ENCODE data around the gene SNTB2.
"Not testable (repeated sequence)": the region's sequence is repeated elsewhere in the genome, so short reads cannot be mapped to it uniquely, and the experiment has no call there.

Gene SNTB2

DNA sequence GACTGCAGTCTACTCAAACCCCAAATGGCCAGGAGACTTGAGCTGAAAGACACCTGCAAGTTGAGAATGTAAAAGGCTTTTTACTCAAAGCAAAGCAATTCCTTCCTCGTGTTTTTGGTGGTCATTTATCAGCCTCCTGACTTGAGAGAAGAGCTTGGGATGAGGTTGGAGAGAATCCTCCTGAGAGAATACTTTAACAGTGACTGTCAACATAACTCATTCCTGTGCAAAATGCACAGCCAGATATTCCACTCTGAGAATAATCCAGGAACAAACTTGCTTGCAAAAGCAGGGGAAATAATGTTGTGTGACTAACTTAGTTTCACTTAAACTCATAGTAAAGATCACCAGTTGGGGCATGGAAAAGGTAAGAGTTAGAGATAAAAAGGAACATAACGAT is 53.4 kb downstream of the SNTB2 start:
- Histone ChIP-seq H3K4me1 (ENCODE audit: insufficient read depth, low read length) (no peaks in the 10 kb centered on the region), H3K9ac (ENCODE audit: low read depth, low read length) (no peak overlapping the region), H3K36me3 (ENCODE audit: insufficient read depth, low read depth, low read length) (no peaks in the 10 kb centered on the region), H3K4me3 (ENCODE audit: low read length) (no peak overlapping the region), H3K27me3 (ENCODE audit: insufficient read depth, low read length) (no peaks in the 10 kb centered on the region), H3K27ac (ENCODE audit: low read length) (no peak overlapping the region), H3K9me3 (ENCODE audit: insufficient read depth, low read depth, low read length) (no peaks in the 10 kb centered on the region)

DNA sequence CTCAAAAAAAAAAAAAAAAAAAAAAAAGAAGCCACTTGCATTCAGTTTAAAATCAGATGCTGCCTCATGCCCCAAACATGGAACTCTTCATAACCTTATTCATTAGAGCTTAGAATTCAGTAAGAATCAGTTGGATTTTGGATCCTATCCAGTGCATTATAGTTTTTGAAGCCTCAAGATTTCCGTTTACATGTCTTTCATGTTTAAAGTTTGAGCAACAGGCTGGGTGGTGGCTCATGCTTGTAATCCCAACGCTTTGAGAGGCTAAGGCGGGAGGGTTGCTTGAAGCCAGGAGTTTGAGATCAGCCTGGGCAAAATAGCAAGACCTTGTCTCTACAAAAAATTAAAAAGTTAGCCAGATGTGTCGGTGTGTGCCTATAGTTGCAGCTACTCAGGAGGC is 55.0 kb downstream of the SNTB2 start:
- Histone ChIP-seq H3K4me1 (ENCODE audit: insufficient read depth, low read length) (no peaks in the 10 kb centered on the region), H3K27me3 (ENCODE audit: insufficient read depth, low read length) (no peaks in the 10 kb centered on the region), H3K27ac (ENCODE audit: low read length) (no peak overlapping the region), H3K4me3 (ENCODE audit: low read length) (no peak overlapping the region), H3K9ac (ENCODE audit: low read depth, low read length) (no peak overlapping the region), H3K9me3 (ENCODE audit: insufficient read depth, low read depth, low read length) (no peaks in the 10 kb centered on the region), H3K36me3 (ENCODE audit: insufficient read depth, low read depth, low read length) (peaks cover 6% of the 10 kb centered on the region)

DNA sequence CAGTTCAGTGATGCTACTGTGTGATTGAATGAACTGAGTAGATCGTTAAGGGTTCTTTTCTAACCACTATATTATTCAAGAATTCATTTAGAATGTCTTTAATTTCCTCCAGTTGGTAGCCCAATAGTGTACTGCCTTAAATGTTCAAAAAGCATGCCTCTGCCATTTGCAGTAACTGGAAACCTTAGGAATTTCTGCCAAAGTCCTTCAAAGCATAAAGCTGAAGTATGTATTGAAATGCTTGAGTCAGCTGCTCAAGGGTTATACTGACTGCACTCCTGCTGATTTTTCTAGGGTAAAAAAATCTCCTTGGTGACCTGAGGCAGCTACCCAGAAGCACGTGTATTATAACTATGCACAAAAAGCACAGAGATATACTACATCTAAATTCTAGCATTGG is 56.5 kb downstream of the SNTB2 start:
- Histone ChIP-seq H3K4me1 (ENCODE audit: insufficient read depth, low read length) (no peaks in the 10 kb centered on the region), H3K9me3 (ENCODE audit: insufficient read depth, low read depth, low read length) (no peaks in the 10 kb centered on the region), H3K36me3 (ENCODE audit: insufficient read depth, low read depth, low read length) (peaks cover 16% of the 10 kb centered on the region), H3K27ac (ENCODE audit: low read length) (no peak overlapping the region), H3K27me3 (ENCODE audit: insufficient read depth, low read length) (no peaks in the 10 kb centered on the region), H3K9ac (ENCODE audit: low read depth, low read length) (no peak overlapping the region), H3K4me3 (ENCODE audit: low read length) (no peak overlapping the region)

DNA sequence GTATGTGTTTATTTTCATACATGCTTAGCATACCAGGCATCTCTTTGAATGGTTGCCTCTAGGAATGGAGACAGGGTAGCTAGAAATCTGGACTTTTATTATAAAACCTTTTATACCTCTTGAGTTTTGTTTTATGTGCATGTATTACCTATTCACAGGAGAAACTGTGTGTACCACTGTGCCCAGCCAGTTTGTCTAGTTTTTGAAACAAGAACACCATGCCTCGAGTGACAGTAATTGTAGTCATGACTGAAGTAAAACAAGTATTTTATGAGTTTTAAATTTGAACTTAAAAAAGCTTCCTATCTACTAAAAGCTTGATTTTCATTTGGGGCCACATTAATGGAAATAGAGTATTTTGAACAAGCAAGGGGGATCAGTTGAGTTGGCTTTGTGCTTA is 57.4 kb downstream of the SNTB2 start:
- Histone ChIP-seq H3K36me3 (ENCODE audit: insufficient read depth, low read depth, low read length) (peaks cover 16% of the 10 kb centered on the region), H3K9ac (ENCODE audit: low read depth, low read length) (no peak overlapping the region), H3K4me3 (ENCODE audit: low read length) (no peak overlapping the region), H3K27me3 (ENCODE audit: insufficient read depth, low read length) (no peaks in the 10 kb centered on the region), H3K4me1 (ENCODE audit: insufficient read depth, low read length) (no peaks in the 10 kb centered on the region), H3K27ac (ENCODE audit: low read length) (no peak overlapping the region), H3K9me3 (ENCODE audit: insufficient read depth, low read depth, low read length) (no peaks in the 10 kb centered on the region)

DNA sequence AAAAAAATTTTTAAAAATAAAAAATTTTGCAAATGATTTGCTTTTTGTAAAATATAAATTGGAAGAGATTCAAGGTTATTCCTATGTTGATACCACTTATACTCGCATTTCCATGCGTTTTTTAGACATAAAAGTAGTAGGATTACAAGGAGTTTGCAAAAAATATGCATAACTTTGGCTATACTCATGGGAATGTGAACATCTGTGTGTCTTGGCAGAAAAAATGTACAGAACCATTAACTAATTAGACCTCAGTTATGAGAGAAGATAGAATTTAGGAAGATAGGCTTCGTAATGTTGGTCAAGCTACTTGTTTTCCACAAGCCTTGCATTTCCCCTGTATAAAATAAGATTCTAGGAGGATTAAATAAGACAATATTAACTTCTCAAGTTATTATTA is 63.1 kb downstream of the SNTB2 start:
- Histone ChIP-seq H3K27me3 (ENCODE audit: insufficient read depth, low read length) (no peaks in the 10 kb centered on the region), H3K9ac (ENCODE audit: low read depth, low read length) (no peak overlapping the region), H3K36me3 (ENCODE audit: insufficient read depth, low read depth, low read length) (peaks cover 16% of the 10 kb centered on the region), H3K27ac (ENCODE audit: low read length) (no peak overlapping the region), H3K4me3 (ENCODE audit: low read length) (no peak overlapping the region), H3K9me3 (ENCODE audit: insufficient read depth, low read depth, low read length) (no peaks in the 10 kb centered on the region), H3K4me1 (ENCODE audit: insufficient read depth, low read length) (no peaks in the 10 kb centered on the region)

DNA sequence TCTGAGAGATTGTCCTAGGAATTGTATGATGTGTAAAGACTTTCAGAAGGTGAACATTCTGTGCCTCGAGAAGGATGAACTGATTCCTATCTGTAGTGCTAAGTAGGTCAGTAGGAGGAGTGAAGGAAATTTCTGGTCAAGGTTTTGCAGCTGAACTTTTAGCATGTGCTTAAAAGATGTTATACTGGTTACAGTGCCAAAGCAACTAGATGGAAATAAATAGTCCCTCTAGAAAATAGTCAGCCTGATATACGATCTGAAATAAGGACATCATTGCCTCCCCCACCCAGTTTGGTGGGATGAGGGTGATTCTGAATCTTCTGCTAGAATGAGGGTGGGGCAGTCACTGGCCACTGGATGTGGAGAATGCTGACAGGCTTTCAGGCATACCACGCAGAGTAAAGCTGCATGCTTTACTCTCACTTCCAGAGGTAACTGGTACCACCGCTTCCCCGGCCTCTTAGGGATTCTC is 66.9 kb downstream of the SNTB2 start:
- Histone ChIP-seq H3K36me3 (ENCODE audit: insufficient read depth, low read depth, low read length) (no peaks in the 10 kb centered on the region), H3K27ac (ENCODE audit: low read length) (no peak overlapping the region), H3K4me1 (ENCODE audit: insufficient read depth, low read length) (no peaks in the 10 kb centered on the region), H3K4me3 (ENCODE audit: low read length) (no peak overlapping the region), H3K9me3 (ENCODE audit: insufficient read depth, low read depth, low read length) (no peaks in the 10 kb centered on the region), H3K9ac (ENCODE audit: low read depth, low read length) (no peak overlapping the region), H3K27me3 (ENCODE audit: insufficient read depth, low read length) (no peaks in the 10 kb centered on the region)

DNA sequence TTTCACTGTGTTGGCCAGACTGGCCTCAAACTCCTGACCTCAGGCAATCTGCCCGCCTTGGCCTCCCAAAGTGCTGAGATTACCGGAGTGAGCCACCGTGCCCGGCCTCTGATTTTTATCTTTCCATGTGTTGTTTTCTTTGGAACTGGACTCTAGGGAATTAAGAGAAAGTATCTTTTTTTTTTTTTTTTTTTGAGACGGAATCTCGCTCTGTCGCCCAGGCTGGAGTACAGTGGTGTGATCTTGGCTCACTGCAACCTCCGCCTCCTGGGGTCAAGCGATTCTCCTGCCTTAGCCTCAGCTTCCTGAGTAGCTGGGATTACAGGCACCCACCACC is 72.4 kb downstream of the SNTB2 start:
- not testable (repeated sequence) for H3K9ac ChIP-seq (ENCODE audit: low read depth, low read length)

DNA sequence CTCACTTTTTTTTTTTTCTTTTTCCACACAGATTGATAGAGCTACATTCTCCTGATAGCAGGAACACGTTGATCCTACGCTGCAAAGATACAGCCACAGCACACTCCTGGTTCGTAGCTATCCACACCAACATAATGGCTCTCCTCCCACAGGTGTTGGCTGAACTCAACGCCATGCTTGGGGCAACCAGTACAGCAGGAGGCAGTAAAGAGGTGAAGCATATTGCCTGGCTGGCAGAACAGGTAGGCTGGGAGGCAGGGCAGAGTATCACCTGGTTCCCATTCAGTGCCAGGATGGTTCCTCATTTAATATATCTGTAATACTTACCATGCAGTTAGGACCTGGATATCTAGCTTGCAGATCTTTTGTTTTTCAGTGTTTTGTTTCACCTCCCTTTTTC is 73.1 kb downstream of the SNTB2 start:
- no peak overlapping the region for H3K9ac ChIP-seq (ENCODE audit: low read depth, low read length)
- H3K36me3 ChIP-seq (ENCODE audit: insufficient read depth, low read depth, low read length) = peaks cover 28% of the 10 kb centered on the region; the same call in 1 of the 2 replicates
- H3K4me3 ChIP-seq (ENCODE audit: low read length) = no peak overlapping the region
- H3K4me1 ChIP-seq (ENCODE audit: insufficient read depth, low read length) = no peaks in the 10 kb centered on the region
- H3K27me3 ChIP-seq (ENCODE audit: insufficient read depth, low read length) = no peaks in the 10 kb centered on the region
- H3K27ac ChIP-seq (ENCODE audit: low read length) = no peak overlapping the region
- H3K9me3 ChIP-seq (ENCODE audit: insufficient read depth, low read depth, low read length) = no peaks in the 10 kb centered on the region

More for the DNA sequence above, 72.4 kb downstream of the SNTB2 start:
- H3K9me3 ChIP-seq (ENCODE audit: insufficient read depth, low read depth, low read length); H3K27ac ChIP-seq (ENCODE audit: low read length); H3K27me3 ChIP-seq (ENCODE audit: insufficient read depth, low read length); H3K4me1 ChIP-seq (ENCODE audit: insufficient read depth, low read length); H3K4me3 ChIP-seq (ENCODE audit: low read length): not testable (repeated sequence)
- H3K36me3 ChIP-seq (ENCODE audit: insufficient read depth, low read depth, low read length) = peaks cover 25% of the 10 kb centered on the region; the same call in 1 of the 2 replicates

DNA sequence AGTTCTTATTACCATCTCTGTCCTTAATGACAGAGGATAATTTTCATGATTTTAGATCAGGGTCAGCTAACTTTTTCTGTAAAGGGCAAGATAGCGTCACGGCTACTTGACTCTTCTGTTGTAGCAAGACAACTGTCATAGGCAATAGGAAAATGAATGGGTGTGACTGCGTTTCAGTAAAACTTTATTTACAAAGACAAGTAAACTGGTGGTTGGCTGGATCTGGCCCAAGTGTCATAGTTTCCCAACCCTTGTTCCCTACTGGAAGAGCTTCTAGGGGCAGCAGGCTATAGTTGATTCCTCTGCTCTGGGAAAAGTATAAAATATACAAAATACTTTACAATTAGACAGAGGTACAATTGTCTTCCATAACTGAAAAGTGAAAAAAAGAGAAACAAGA is 73.5 kb downstream of the SNTB2 start:
- Histone ChIP-seq H3K9ac (ENCODE audit: low read depth, low read length) (no peak overlapping the region), H3K27me3 (ENCODE audit: insufficient read depth, low read length) (no peaks in the 10 kb centered on the region), H3K27ac (ENCODE audit: low read length) (no peak overlapping the region)

DNA sequence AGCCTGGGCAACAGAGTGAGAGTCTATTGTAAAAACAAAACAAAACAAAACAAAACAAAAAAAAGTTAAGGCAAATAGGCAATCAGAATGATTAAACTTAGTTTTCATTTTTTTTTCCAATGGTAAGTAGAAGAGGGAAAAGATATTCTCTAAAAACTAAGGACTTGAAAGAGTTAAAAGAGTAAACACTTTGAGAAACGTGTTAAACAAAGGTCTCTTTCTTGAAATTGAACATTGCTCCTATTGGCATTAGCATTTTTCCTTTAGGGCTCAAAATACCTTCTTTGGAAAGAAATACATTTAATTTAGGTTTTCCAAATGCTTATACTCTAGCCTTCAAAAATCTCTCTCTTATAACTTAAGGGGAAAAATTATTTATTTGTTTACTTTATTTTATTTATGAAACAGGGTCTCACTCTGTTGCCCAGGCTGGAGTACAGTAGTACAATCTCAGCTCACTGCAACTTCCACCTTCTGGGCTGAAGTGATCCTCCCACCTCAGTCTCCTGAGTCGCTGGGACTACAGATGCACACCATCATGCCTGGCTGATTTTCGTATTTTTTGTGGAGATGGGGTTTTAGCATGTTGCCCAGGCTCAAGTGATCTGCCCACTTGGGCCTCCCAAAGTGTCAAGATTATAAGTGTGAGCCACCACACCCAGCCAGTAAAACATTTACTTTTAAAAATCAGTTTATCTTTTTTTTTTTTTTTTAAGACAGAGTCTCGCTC is 79.5 kb downstream of the SNTB2 start:
- H3K9ac ChIP-seq (ENCODE audit: low read depth, low read length) = no peak overlapping the region
- H3K27me3 ChIP-seq (ENCODE audit: insufficient read depth, low read length) = no peaks in the 10 kb centered on the region
- no peaks in the 10 kb centered on the region for H3K9me3 ChIP-seq (ENCODE audit: insufficient read depth, low read depth, low read length)
- peaks cover 29% of the 10 kb centered on the region; the same call in 1 of the 2 replicates for H3K36me3 ChIP-seq (ENCODE audit: insufficient read depth, low read depth, low read length)
- H3K27ac ChIP-seq (ENCODE audit: low read length) = no peak overlapping the region
- H3K4me1 ChIP-seq (ENCODE audit: insufficient read depth, low read length) = no peaks in the 10 kb centered on the region
- H3K4me3 ChIP-seq (ENCODE audit: low read length) = no peak overlapping the region

More for the DNA sequence above, 73.5 kb downstream of the SNTB2 start:
- Histone ChIP-seq H3K9me3 (ENCODE audit: insufficient read depth, low read depth, low read length) (no peaks in the 10 kb centered on the region), H3K4me3 (ENCODE audit: low read length) (no peak overlapping the region), H3K4me1 (ENCODE audit: insufficient read depth, low read length) (no peaks in the 10 kb centered on the region), H3K36me3 (ENCODE audit: insufficient read depth, low read depth, low read length) (peaks cover 28% of the 10 kb centered on the region; the same call in 1 of the 2 replicates)

DNA sequence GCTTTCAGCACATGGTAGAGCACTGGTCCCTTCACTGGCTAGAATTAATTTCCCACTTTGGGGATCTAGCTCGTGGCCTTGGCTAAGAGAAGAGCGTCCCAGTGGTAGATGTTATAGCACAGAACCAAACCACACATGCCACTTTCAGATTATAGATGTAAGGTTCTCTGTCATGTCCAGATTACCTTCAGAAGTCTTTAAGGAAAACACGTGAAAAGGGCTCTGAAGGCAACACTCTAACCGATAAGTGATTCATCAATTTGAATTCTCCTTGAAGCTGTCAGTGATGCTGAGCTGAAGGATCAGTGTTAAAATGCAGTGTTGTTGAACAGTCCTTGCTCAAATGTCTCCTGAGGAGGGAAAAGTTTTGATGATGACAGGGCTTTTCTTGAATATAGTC is 80.7 kb downstream of the SNTB2 start:
- Histone ChIP-seq H3K9ac (ENCODE audit: low read depth, low read length) (no peak overlapping the region), H3K27ac (ENCODE audit: low read length) (no peak overlapping the region), H3K36me3 (ENCODE audit: insufficient read depth, low read depth, low read length) (peaks cover 26% of the 10 kb centered on the region; the same call in 1 of the 2 replicates), H3K27me3 (ENCODE audit: insufficient read depth, low read length) (no peaks in the 10 kb centered on the region), H3K4me1 (ENCODE audit: insufficient read depth, low read length) (no peaks in the 10 kb centered on the region), H3K9me3 (ENCODE audit: insufficient read depth, low read depth, low read length) (no peaks in the 10 kb centered on the region), H3K4me3 (ENCODE audit: low read length) (no peak overlapping the region)

DNA sequence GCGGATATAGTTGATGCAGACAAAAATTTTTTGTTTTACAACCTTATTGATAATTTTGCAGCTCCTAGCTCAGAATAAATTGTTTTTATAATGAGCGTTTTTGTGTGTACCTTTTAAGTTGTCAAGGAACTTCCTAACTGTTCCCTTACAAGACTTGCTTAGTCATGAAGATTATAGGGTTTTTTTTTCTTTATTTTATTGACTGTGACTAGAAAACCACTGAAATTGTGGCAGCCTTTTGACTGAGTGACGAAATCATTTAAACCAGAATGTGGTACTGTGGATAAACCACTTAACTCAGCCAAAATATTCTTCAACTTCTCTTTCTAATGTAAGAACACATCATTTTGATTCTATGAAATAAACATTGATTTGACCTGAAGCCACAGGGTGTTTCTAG is 83.4 kb downstream of the SNTB2 start:
- H3K27ac ChIP-seq (ENCODE audit: low read length) = no peak overlapping the region

More for the DNA sequence above, 83.4 kb downstream of the SNTB2 start:
- Histone ChIP-seq H3K36me3 (ENCODE audit: insufficient read depth, low read depth, low read length) (peaks cover 21% of the 10 kb centered on the region; the same call in 1 of the 2 replicates), H3K9ac (ENCODE audit: low read depth, low read length) (no peak overlapping the region), H3K9me3 (ENCODE audit: insufficient read depth, low read depth, low read length) (no peaks in the 10 kb centered on the region), H3K27me3 (ENCODE audit: insufficient read depth, low read length) (no peaks in the 10 kb centered on the region), H3K4me3 (ENCODE audit: low read length) (no peak overlapping the region), H3K4me1 (ENCODE audit: insufficient read depth, low read length) (no peaks in the 10 kb centered on the region)
